Central memory CD8-positive, alpha-beta T cell (primary cell): Measurements from ENCODE around the gene ATOX1.
"Not testable (repeated sequence)": the region's sequence is repeated elsewhere in the genome, so short reads cannot be mapped to it uniquely, and the experiment has no call there.

Experiments used
- ATAC-seq: fragments of 150-1000 bp; cut with Tn5 transposase; replicated peaks from 2 replicates; pipeline ENCODE4 v1.10.0; 2022; ENCODE audit warnings: mild to moderate bottlenecking, moderate FRiP score, moderate number of reproducible peaks; ENCODE audit not compliant: poor library complexity, severe bottlenecking; ENCODE audit errors: extremely low read depth
- DNase-seq, 2 donors: peaks; one replicate each; pipeline ENCODE4 v3.0.0; 2021; ENCODE audit warnings: low spot score in 2 of 2
- H3K27ac Mint-ChIP-seq: one replicate; pipeline ENCODE4 v1.8.0; 2022; ENCODE audit warnings: low read depth, mild to moderate bottlenecking, moderate library complexity, mixed read lengths
- H3K27me3 Mint-ChIP-seq: one replicate; pipeline ENCODE4 v1.8.0; 2022; ENCODE audit warnings: mixed read lengths
- H3K36me3 Mint-ChIP-seq: one replicate; pipeline ENCODE4 v1.8.0; 2022; ENCODE audit warnings: mild to moderate bottlenecking, moderate library complexity, mixed read lengths; ENCODE audit not compliant: insufficient read depth
- H3K4me1 Mint-ChIP-seq: one replicate; pipeline ENCODE4 v1.8.0; 2022; ENCODE audit warnings: mixed read lengths
- H3K4me3 Mint-ChIP-seq: one replicate; pipeline ENCODE4 v1.8.0; 2022; ENCODE audit warnings: mild to moderate bottlenecking, moderate library complexity, mixed read lengths
- H3K9me3 Mint-ChIP-seq: one replicate; pipeline ENCODE4 v1.8.0; 2022; ENCODE audit warnings: mixed read lengths

Gene ATOX1

DNA sequence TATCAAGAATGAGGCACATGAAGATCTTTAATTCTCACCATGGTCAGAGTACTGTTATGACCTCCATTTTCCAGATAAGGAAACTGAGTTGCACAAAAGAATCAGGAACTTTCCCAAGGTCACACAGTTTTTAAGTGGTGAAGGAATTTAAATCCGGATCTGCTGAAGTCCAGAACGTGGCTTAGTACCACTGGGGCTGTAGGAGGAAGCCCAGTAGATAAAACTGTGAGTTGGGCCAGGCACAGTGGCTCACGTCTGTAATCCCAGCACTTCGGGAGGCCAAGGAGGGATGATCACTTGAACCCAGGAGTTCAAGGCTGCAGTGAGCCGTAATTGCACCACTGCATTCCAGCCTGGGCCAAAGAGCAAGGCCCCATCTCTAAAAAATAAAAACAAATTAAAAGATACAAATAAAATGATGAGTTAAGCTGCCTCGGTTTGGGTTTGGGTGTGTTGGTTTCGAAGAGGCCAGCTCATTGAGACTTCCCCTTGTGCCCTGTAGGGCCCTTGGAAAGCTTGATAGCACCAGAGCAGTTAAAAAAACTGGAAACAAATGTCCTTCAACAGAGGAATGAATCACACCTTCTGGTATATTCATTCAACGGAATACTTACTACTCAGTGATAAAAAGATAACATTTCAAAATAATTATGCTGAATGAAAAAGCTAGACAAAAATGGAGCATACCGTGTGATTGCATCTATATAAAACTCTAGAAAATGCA lies 20.1 kb downstream of the ATOX1 start:
- H3K4me1 Mint-ChIP-seq: peaks cover 16% of the 10 kb centered on the region
- ATAC-seq: no peak
- H3K36me3 Mint-ChIP-seq: peaks cover 16% of the 10 kb centered on the region
- H3K27ac Mint-ChIP-seq: no peak overlapping the region
- DNase-seq: no peak
- H3K4me3 Mint-ChIP-seq: no peak overlapping the region
- H3K9me3 Mint-ChIP-seq: no peaks in the 10 kb centered on the region
- H3K27me3 Mint-ChIP-seq: no peaks in the 10 kb centered on the region

DNA sequence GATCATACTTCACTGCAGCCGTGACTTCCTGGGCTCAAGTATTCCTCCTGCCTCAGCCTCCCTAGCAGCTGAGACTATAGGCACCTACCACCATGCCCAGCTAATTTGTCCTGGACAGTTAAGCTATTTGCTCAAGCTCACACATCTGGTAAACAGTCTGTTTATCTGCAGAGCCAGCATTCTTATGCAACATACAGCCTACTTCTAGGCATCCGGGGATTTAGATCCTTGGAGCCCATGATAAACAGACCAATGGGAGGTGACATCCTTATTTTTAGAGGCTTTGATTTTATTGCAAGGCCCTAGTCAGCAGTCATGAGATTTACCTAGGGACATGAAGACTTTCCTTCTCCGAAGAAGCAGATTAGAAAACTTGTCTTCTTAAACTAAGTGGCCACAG lies 21.0 kb downstream of the ATOX1 start:
- H3K36me3 Mint-ChIP-seq: peaks cover 18% of the 10 kb centered on the region
- no peak for DNase-seq
- no peak for ATAC-seq
- no peaks in the 10 kb centered on the region for H3K9me3 Mint-ChIP-seq
- H3K4me3 Mint-ChIP-seq: no peak overlapping the region
- peaks cover 16% of the 10 kb centered on the region for H3K4me1 Mint-ChIP-seq
- H3K27ac Mint-ChIP-seq: no peak overlapping the region
- no peaks in the 10 kb centered on the region for H3K27me3 Mint-ChIP-seq

DNA sequence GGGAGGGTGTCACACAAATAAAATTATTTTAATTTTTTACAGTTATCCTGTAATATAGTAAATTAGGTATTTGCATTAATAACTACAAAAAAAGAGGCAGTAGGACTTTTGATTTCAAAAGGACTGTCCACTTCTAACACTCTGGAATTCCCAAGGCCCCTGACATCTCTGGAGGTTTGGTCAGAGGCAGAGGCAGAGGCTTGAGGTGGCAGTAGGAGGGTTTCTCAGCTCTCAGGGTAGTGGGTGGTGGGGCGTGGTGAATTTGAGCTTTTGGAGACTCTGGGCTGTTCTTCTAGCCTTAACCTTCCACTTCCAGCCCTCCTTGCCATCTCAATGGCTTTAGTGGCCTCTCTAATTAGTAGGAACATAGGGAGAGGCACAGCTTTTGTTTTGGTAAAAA lies 22.8 kb downstream of the ATOX1 start:
- Mint-ChIP-seq H3K36me3 (peaks cover 13% of the 10 kb centered on the region), H3K27ac (no peak overlapping the region), H3K4me3 (no peak overlapping the region), H3K9me3 (no peaks in the 10 kb centered on the region), H3K27me3 (no peaks in the 10 kb centered on the region), H3K4me1 (peaks cover 13% of the 10 kb centered on the region)
- DNase-seq: no peak
- ATAC-seq: no peak

DNA sequence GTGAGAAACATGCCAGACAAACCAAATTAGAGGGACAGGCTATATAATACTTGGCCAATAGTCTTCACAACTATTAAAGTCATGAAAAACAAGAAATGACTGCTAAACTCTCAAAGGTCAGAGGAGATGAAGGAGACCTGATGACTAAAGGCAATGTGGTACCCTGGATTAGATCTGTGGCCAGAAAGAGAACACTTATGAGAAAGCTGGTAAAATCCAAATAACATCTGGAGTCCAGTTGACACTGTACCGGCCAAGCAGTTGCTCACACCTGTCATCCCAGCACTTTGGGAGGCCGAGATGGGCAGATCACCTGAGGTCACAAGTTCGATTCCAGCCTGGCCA lies 24.4 kb downstream of the ATOX1 start:
- no peak for ATAC-seq
- H3K9me3 Mint-ChIP-seq: peaks cover 5% of the 10 kb centered on the region
- H3K36me3 Mint-ChIP-seq: peaks cover 12% of the 10 kb centered on the region
- no peak overlapping the region for H3K27ac Mint-ChIP-seq
- DNase-seq: no peak
- H3K27me3 Mint-ChIP-seq: no peaks in the 10 kb centered on the region
- H3K4me1 Mint-ChIP-seq: peaks cover 6% of the 10 kb centered on the region
- no peak overlapping the region for H3K4me3 Mint-ChIP-seq

DNA sequence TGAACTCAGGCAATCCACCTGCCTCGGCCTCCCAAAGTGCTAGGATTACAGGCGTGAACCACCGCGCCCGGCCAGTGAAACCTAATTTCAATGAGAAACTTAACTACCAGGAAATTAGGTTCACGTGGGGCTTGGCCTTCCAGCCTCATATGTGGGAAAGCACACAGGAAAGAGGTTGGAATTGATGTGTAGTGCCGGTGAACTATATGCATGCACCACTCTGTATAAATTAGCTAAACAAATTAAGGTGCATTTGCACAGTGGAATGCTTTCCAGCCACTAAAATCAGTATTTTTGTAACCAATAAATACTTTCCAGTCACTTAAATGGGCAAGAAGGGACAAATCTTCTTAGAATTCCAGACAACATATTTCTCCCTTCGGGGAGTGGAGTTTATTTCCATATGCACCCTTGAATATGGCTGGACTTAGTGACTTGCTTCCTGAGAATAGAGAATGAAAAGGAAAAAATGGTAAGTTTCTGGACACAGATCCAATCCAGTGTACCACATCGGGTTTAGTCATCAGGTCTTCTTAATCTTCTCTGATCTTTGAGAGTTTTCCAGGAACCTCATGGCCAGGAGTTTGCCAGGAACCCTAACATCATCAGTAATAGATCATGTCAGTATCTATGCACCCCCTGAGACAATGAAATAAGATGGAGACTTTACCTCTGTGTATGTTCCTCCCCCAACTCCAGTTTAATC lies 24.9 kb downstream of the ATOX1 start:
- Mint-ChIP-seq H3K36me3 (peaks cover 11% of the 10 kb centered on the region), H3K27me3 (no peaks in the 10 kb centered on the region), H3K9me3 (peaks cover 5% of the 10 kb centered on the region), H3K4me3 (no peak overlapping the region), H3K4me1 (peaks cover 6% of the 10 kb centered on the region), H3K27ac (no peak overlapping the region)
- no peak for ATAC-seq
- no peak for DNase-seq

DNA sequence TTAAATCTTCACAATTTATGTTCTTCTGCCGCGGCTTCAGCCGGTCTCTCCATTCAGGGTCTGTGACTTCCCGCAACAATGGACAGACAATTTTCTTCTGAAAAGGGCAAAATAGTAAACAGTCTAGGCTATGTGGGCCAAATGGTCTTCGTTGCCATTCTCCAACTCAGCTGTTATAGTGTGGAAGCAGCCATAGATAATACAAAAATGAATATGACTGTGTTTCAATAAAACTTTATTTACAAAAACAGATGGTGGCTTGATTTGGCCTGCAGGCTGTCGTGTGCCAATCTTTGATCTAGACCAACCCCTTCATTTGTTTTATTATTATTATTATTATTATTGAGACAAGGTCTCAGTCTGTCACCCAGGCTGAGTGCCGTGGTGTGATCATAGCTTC lies 28.1 kb downstream of the ATOX1 start:
- Mint-ChIP-seq H3K36me3 (peaks cover 6% of the 10 kb centered on the region), H3K27ac (no peak overlapping the region), H3K4me1 (no peaks in the 10 kb centered on the region), H3K27me3 (no peaks in the 10 kb centered on the region), H3K4me3 (no peak overlapping the region), H3K9me3 (peaks cover 5% of the 10 kb centered on the region)
- DNase-seq: no peak
- no peak for ATAC-seq

DNA sequence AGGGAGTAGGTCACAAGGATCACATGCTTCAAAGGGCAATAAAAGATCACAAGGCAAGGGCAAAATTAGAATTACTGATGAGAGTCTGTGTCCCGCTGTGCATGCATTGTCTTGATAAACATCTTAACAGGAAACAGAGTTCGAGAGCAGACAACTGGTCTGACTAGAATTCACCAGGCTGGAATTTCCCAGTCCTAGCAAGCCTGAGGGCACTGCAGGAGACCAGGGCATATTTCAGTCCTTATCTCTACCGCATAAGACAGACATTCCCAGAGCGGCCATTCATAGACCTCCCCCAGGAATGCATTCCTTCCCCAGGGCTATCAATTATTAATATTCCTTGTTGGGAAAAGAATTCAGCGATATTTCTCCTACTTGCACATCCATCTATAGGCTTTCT lies 28.8 kb downstream of the ATOX1 start:
- H3K4me1 Mint-ChIP-seq, H3K9me3 Mint-ChIP-seq, H3K4me3 Mint-ChIP-seq, DNase-seq, H3K36me3 Mint-ChIP-seq, ATAC-seq, H3K27me3 Mint-ChIP-seq, H3K27ac Mint-ChIP-seq: not testable (repeated sequence)

DNA sequence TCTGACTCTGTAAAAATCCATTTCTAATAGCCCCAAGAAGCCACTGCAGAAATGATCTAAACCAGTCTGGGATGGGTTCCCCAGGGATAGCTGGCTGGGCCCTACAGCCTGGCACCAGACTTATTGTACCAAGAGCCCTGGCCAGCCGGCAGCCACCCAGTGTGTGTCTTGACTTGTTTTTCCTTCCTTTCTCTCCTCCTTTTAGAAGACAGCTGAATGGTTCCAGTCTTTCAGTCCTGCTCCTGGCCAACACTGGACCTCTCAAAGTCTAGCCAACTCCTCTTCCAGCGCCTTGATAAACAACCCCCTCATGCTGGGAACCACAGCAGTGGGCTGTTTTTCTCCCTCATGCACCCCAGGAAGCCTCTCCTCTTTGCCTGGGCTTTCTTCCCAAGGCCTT lies 34.1 kb downstream of the ATOX1 start:
- ATAC-seq (no peak), DNase-seq (no peak)
- Mint-ChIP-seq H3K36me3 (no peaks in the 10 kb centered on the region), H3K4me3 (no peak overlapping the region), H3K9me3 (peaks cover 3% of the 10 kb centered on the region), H3K27me3 (no peaks in the 10 kb centered on the region), H3K27ac (no peak overlapping the region), H3K4me1 (no peaks in the 10 kb centered on the region)

DNA sequence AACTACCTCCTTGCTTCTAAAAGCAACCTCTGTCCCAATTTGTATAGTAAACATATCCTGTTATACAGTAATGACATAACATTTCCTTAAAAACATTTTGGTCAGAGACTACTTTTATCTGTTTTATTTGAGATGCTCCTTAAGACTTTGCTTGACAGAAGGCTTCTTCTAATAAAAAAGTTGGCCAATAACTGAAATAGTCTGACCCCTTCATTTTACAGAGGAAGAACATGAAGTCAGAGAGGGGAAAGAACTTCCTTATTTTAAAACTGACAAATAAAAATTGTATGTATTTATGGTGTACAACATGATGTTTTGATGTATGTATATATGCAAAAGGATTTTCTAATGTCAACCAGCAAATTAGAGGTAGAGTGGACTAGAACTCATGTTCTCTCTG lies 35.9 kb downstream of the ATOX1 start:
- Mint-ChIP-seq H3K27ac (no peak overlapping the region), H3K4me1 (no peaks in the 10 kb centered on the region), H3K4me3 (no peak overlapping the region), H3K9me3 (no peaks in the 10 kb centered on the region), H3K27me3 (no peaks in the 10 kb centered on the region), H3K36me3 (no peaks in the 10 kb centered on the region)
- ATAC-seq (no peak), DNase-seq (no peak)

DNA sequence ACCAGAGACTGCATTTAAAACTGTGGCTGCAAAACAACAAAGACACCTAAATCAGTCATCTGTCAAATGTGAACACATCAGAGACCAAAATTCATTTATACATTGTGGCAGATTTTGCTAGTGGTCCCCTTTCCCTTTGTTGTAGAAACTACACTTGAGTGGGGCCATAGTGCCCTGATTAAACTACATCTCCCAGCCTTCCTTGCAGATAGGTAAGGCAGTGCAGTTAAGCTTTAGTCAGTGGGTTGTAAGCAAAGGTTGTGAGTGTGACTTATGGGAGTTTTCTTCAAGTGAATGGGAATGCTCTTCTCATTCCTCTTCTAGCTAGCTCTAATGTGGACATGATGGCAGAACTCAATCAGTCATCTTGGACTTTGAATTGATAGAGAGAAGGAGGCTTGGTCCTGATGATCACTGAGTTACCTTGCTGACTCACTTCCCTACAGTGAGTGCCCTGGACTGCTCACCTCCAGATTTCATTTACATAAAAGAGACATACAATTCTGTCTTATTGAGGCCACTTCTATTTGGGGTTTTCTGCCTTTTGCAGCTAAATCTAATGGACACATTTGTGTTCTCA lies 36.5 kb downstream of the ATOX1 start:
- H3K27me3 Mint-ChIP-seq: no peaks in the 10 kb centered on the region
- DNase-seq (no peak), ATAC-seq (no peak)
- H3K4me3 Mint-ChIP-seq: no peak overlapping the region
- no peaks in the 10 kb centered on the region for H3K4me1 Mint-ChIP-seq
- H3K36me3 Mint-ChIP-seq: no peaks in the 10 kb centered on the region
- H3K9me3 Mint-ChIP-seq: no peaks in the 10 kb centered on the region
- no peak overlapping the region for H3K27ac Mint-ChIP-seq

DNA sequence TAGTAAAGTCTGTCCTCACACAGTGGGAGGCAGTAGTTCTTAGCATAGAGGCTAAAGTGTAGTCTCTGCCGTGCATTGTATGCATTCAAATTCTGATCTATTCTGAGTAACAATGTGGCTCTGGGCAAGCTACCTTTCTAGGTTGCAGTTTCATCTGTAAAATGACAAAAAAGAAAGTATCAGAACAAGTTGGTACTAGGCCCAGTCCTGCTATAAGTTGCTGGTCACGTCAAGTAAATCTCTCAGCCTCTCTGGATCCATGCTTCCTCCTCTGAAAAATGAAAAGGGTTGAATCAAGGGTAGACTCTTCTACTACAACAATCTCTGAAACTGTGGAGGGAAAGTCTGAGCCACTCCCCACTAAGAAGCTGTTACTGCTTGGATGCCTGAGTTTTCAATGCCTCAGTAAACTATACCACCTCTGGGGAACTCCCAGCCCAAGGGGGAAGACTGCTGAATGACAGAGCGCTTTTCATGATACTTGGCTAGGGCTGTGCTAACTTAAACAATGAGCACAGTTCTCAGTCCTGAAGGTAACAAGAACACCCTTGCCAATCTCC lies 37.3 kb downstream of the ATOX1 start:
- Mint-ChIP-seq H3K27ac (no peak overlapping the region), H3K4me1 (no peaks in the 10 kb centered on the region), H3K9me3 (no peaks in the 10 kb centered on the region), H3K36me3 (no peaks in the 10 kb centered on the region), H3K4me3 (no peak overlapping the region), H3K27me3 (no peaks in the 10 kb centered on the region)
- ATAC-seq (no peak), DNase-seq (no peak)

DNA sequence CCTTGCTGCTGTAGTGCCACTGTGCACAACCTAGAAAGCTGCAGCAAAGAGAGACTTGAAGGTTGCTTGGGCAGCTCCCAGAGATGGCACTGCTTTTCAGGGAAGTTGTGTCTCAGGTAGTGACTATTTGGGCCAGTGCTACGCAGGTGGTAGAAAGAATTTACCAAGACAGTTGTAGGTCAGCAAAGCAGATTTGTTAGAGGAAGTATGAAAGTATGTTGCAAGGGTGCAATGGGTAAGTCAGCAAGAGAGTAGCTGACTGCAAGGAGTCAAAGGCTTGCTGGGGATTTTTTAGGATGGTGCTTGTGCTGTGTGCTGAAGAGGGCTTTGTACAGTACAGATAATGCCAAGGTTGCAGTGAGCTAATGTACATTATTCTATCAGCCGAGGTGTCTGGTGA lies 38.2 kb downstream of the ATOX1 start:
- Mint-ChIP-seq H3K27ac (no peak overlapping the region), H3K4me3 (no peak overlapping the region), H3K9me3 (no peaks in the 10 kb centered on the region), H3K4me1 (no peaks in the 10 kb centered on the region), H3K27me3 (no peaks in the 10 kb centered on the region), H3K36me3 (no peaks in the 10 kb centered on the region)
- no peak for DNase-seq
- ATAC-seq: no peak
